Measurements from ENCODE around the gene GABPB2. TPM values are rescaled to one million over a fixed set of nuclear protein-coding genes. Genes with fewer than 3 reads are reported as not detected.

GABPB2 gene
- total RNA-seq, 4 donors from 2014 or later: 20.6 to 28.5 (median 21.6) TPM

DNA sequence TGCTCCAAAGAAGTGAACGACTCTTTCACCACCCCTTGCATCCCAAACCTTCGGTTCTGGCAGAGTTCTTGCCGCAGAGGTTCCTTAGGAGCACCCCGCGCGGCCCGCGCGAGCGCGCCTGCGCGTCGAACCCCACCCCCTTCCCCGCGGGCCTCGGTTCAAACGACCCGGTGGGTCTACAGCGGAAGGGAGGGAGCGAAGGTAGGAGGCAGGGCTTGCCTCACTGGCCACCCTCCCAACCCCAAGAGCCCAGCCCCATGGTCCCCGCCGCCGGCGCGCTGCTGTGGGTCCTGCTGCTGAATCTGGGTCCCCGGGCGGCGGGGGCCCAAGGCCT is 23.0 kb upstream of the GABPB2 start, which contains the start of gene C1orf56:
C1orf56 (plus strand) TSS at position 161 of the 334 bp plus-strand sequence; CDS start at position 258, 97 bp downstream.
- WGBS, 2 donors (ENCODE audit: low coverage in 1 of 2): 0% methylated on average over 1 of the region's 29 CpGs; no CpG with 5 or more reads in 1 of the 2 donors
- Histone ChIP-seq H3K4me1 (peaks cover 0 to 35% (median 4%) of the 10 kb centered on the region in 3 donors), H3K36me3 (peaks cover 0 to 21% of the 10 kb centered on the region in 2 donors), H3K9me3 (no peaks in the 10 kb centered on the region), H3K27ac (peak within 1 kb of the TSS; percentile 41 to 97 (median 91)), H3K4me3 (peak within 1 kb of the TSS; percentile 50 to 63), H3K27me3 (no peaks in the 10 kb centered on the region)
- ATAC-seq: peak; percentile 84
- TF ChIP-seq, protein P1, sequence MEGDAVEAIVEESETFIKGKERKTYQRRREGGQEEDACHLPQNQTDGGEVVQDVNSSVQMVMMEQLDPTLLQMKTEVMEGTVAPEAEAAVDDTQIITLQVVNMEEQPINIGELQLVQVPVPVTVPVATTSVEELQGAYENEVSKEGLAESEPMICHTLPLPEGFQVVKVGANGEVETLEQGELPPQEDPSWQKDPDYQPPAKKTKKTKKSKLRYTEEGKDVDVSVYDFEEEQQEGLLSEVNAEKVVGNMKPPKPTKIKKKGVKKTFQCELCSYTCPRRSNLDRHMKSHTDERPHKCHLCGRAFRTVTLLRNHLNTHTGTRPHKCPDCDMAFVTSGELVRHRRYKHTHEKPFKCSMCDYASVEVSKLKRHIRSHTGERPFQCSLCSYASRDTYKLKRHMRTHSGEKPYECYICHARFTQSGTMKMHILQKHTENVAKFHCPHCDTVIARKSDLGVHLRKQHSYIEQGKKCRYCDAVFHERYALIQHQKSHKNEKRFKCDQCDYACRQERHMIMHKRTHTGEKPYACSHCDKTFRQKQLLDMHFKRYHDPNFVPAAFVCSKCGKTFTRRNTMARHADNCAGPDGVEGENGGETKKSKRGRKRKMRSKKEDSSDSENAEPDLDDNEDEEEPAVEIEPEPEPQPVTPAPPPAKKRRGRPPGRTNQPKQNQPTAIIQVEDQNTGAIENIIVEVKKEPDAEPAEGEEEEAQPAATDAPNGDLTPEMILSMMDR (IDR thresholded peaks at IDR 0.05): peak in 1 of 4 experiments; percentile 17
- TF ChIP-seq EP300 (IDR thresholded peaks at IDR 0.05) (no peak), POLR2A (IDR thresholded peaks at IDR 0.05) (peak; percentile 40 to 44), POLR2AphosphoS5 (IDR thresholded peaks at IDR 0.05) (peak; percentile 60)

DNA sequence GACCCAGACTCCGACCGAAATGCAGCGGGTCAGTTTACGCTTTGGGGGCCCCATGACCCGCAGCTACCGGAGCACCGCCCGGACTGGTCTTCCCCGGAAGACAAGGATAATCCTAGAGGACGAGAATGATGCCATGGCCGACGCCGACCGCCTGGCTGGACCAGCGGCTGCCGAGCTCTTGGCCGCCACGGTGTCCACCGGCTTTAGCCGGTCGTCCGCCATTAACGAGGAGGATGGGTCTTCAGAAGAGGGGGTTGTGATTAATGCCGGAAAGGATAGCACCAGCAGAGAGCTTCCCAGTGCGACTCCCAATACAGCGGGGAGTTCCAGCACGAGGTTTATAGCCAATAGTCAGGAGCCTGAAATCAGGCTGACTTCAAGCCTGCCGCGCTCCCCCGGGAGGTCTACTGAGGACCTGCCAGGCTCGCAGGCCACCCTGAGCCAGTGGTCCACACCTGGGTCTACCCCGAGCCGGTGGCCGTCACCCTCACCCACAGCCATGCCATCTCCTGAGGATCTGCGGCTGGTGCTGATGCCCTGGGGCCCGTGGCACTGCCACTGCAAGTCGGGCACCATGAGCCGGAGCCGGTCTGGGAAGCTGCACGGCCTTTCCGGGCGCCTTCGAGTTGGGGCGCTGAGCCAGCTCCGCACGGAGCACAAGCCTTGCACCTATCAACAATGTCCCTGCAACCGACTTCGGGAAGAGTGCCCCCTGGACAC is 22.5 kb upstream of the GABPB2 start:
- no peak for TF ChIP-seq POLR2A (IDR thresholded peaks at IDR 0.05)
- TF ChIP-seq EP300 (IDR thresholded peaks at IDR 0.05): no peak
- TF ChIP-seq POLR2AphosphoS5 (IDR thresholded peaks at IDR 0.05): peak; percentile 34
- TF ChIP-seq, protein P1 (IDR thresholded peaks at IDR 0.05): peak in 2 of 4 experiments; percentile 65 to 69
- peak; percentile 79 for ATAC-seq
- Histone ChIP-seq H3K27me3 (no peaks in the 10 kb centered on the region), H3K4me1 (peaks cover 0 to 35% (median 4%) of the 10 kb centered on the region in 3 donors), H3K9me3 (no peaks in the 10 kb centered on the region), H3K36me3 (peaks cover 0 to 26% of the 10 kb centered on the region in 2 donors), H3K27ac (peak overlapping the region; percentile 41 to 97 (median 91)), H3K4me3 (peak overlapping the region; percentile 50 to 63)
- WGBS, 2 donors (ENCODE audit: low coverage in 1 of 2): 0% methylated on average over 6 to 12 of the region's 48 CpGs

DNA sequence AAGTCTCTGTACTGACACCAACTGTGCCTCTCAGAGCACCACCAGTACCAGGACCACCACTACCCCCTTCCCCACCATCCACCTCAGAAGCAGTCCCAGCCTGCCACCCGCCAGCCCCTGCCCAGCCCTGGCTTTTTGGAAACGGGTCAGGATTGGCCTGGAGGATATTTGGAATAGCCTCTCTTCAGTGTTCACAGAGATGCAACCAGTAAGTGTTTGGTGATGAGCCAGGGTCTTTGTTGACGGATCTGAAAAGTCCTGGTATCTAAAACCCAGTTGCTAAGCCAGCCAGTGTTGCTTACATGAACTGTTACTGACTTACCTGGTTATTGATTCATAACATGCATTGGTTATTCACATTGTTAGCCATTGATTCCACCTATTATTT is 21.9 kb upstream of the GABPB2 start:
- Histone ChIP-seq H3K27ac (peak overlapping the region in 3 of 4 donors; percentile 87 to 97 (median 95)), H3K36me3 (peaks cover 0 to 32% of the 10 kb centered on the region in 2 donors), H3K4me3 (peak overlapping the region; percentile 50 to 63), H3K27me3 (no peaks in the 10 kb centered on the region), H3K9me3 (no peaks in the 10 kb centered on the region), H3K4me1 (peaks cover 0 to 35% (median 4%) of the 10 kb centered on the region in 3 donors)
- no peak for TF ChIP-seq POLR2AphosphoS5 (IDR thresholded peaks at IDR 0.05)
- TF ChIP-seq, protein P1 (IDR thresholded peaks at IDR 0.05): peak in 1 of 4 experiments; percentile 54
- WGBS, 2 donors (ENCODE audit: low coverage in 1 of 2): 6 to 8% methylated on average over 1 to 2 of the region's 3 CpGs
- ATAC-seq: no peak

DNA sequence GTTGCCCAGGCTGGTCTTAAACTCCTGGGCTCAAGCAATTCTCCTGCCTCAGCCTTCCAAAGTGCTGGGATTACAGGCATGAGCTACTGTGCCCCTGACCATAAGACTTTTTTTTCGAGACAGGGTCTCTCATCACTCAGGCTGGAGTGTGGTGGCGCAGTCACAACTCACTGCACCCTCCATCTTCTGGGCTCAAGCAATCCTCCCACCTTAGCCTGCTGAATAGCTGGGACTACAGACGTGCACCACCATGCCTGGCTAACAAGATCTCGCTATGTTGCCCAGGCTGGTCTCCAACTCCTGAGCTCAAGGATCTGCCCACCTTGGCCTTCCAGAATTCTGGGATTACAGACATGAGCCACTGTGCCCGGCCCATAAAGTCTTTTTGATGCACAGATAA is 21.1 kb upstream of the GABPB2 start:
- Histone ChIP-seq H3K27ac (peak overlapping the region in 2 of 4 donors; percentile 25 to 87), H3K27me3 (no peaks in the 10 kb centered on the region), H3K9me3 (no peaks in the 10 kb centered on the region), H3K4me1 (peaks cover 0 to 35% (median 4%) of the 10 kb centered on the region in 3 donors), H3K4me3 (no peak overlapping the region), H3K36me3 (peaks cover 0 to 40% of the 10 kb centered on the region in 2 donors)
- TF ChIP-seq EP300 (IDR thresholded peaks at IDR 0.05) (no peak), POLR2AphosphoS5 (IDR thresholded peaks at IDR 0.05) (no peak), POLR2A (IDR thresholded peaks at IDR 0.05) (no peak)
- TF ChIP-seq, protein P1 (IDR thresholded peaks at IDR 0.05): no peak
- 84% methylated on average over 4 of the region's 5 CpGs; no CpG with 5 or more reads in 1 of the 2 donors for WGBS, 2 donors (ENCODE audit: low coverage in 1 of 2)
- ATAC-seq: no peak

All from gastroesophageal sphincter (tissue), 4 donors.